Measurements from ENCODE around the gene FOXR1.

- no peak for TF ChIP-seq CTCF (IDR thresholded peaks at IDR 0.05)
- TF ChIP-seq POLR2A (IDR thresholded peaks at IDR 0.05): no peak
Measured at GRCh38 chr11:118957968-118958367, 13.6 kb upstream of the FOXR1 start.

Data from stomach (tissue), 4 donors.